CD4-positive, alpha-beta T cell (primary cell): ENCODE data around the gene SPIB. TPM values are rescaled to one million over a fixed set of nuclear protein-coding genes. Genes with fewer than 3 reads are reported as not detected.

Experiments used
- ATAC-seq: fragments of 200-7000 bp; cut with Tn5 transposase; one replicate; pipeline ENCODE4 v1.10.0; 2022; ENCODE audit warnings: mild to moderate bottlenecking; ENCODE audit not compliant: poor library complexity
- CTCF ChIA-PET: fragments of 350-600 bp; sonication (Branson Sonifier 250); formaldehyde crosslinking; loops from one replicate; lab custom pipeline; 2021; ENCODE audit warnings: antibody characterized with exemption, inconsistent platforms; lab: Charles Lee
- POLR2A ChIA-PET: fragments of 350-600 bp; sonication (Branson Sonifier 250); formaldehyde crosslinking; loops from one replicate; lab custom pipeline; 2021; ENCODE audit warnings: antibody characterized with exemption, inconsistent platforms; lab: Charles Lee
- DNase-seq, 14 experiments: peaks; one replicate each; pipeline ENCODE4 v3.0.0-alpha.2; 2013 to 2020; ENCODE audit warnings: mixed read lengths in 2 of 14
- H3K27ac ChIP-seq, 2 donors: one replicate each; pipeline versions ENCODE4 v1.5.1 to v1.7.0; 2013; ENCODE audit warnings: low read length in 2 of 2, low read depth in 1 of 2, mild to moderate bottlenecking in 1 of 2
- H3K27me3 ChIP-seq, 2 experiments: 1 replicate in 1 of 2; 2 replicates in 1 of 2; pipeline versions ENCODE4 v1.6.1 to v1.7.0; 2013; ENCODE audit warnings: low read length in 2 of 2, control low read depth in 1 of 2, mild to moderate bottlenecking in 1 of 2, moderate library complexity in 1 of 2; ENCODE audit not compliant: insufficient read depth in 2 of 2, control insufficient read depth in 1 of 2
- H3K36me3 ChIP-seq: one replicate; pipeline ENCODE4 v1.6.1; 2013; ENCODE audit warnings: low read length, control low read depth; ENCODE audit not compliant: insufficient read depth
- H3K4me1 ChIP-seq: one replicate; pipeline ENCODE4 v1.6.1; 2013; ENCODE audit warnings: low read length, control low read depth; ENCODE audit not compliant: insufficient read depth
- H3K4me3 ChIP-seq: one replicate; pipeline ENCODE4 v1.5.1; 2013; ENCODE audit warnings: mild to moderate bottlenecking, low read length, moderate library complexity
- H3K9me3 ChIP-seq, 2 experiments: 1 replicate in 1 of 2; 2 replicates in 1 of 2; pipeline versions ENCODE4 v1.6.1 to v1.7.0; 2013; ENCODE audit warnings: low read length in 2 of 2, mild to moderate bottlenecking in 2 of 2, control low read depth in 1 of 2, moderate library complexity in 1 of 2; ENCODE audit not compliant: control insufficient read depth in 1 of 2, insufficient read depth in 1 of 2
- H3K27ac Mint-ChIP-seq: one replicate; pipeline ENCODE4 v1.8.0; 2020; ENCODE audit warnings: mixed read lengths
- H3K27me3 Mint-ChIP-seq: one replicate; pipeline ENCODE4 v1.8.0; 2021; ENCODE audit warnings: mixed read lengths
- H3K36me3 Mint-ChIP-seq: one replicate; pipeline ENCODE4 v1.8.0; 2021; ENCODE audit warnings: low read depth, mixed read lengths
- H3K4me1 Mint-ChIP-seq: one replicate; pipeline ENCODE4 v1.8.0; 2021; ENCODE audit warnings: low read depth, mixed read lengths
- H3K4me3 Mint-ChIP-seq: one replicate; pipeline ENCODE4 v1.8.0; 2020; ENCODE audit warnings: mild to moderate bottlenecking, mixed read lengths
- H3K9me3 Mint-ChIP-seq: one replicate; pipeline ENCODE4 v1.8.0; 2020; ENCODE audit warnings: mixed read lengths
- intact Hi-C, 2 experiments: fragments of 100-400 bp; cut with DNase I in 1 of 2; cut with micrococcal nuclease in 1 of 2; formaldehyde crosslinking; loops; one replicate each; pipeline versions ENCODE4 v1.15.1 to v1.9.0; 2023 to 2025; cut with DNase I, micrococcal nuclease
- total RNA-seq, 174 experiments: library from RNA in 2 of 174; stranded (reverse) in 2 of 174; gene quantifications; one replicate each; pipeline ENCODE4 v1.2.3 and lab custom pipeline; 2021 to 2026
- TF ChIP-seq, protein P1 (sequence below): fragments of 200-600 bp; IDR thresholded peaks from one replicate; pipeline ENCODE4 v1.8.0; 2022; ENCODE audit warnings: antibody characterized with exemption, mild to moderate bottlenecking

Gene SPIB
- total RNA-seq, 2 experiments from 2014 or later = 0.42 to 0.52 TPM

DNA sequence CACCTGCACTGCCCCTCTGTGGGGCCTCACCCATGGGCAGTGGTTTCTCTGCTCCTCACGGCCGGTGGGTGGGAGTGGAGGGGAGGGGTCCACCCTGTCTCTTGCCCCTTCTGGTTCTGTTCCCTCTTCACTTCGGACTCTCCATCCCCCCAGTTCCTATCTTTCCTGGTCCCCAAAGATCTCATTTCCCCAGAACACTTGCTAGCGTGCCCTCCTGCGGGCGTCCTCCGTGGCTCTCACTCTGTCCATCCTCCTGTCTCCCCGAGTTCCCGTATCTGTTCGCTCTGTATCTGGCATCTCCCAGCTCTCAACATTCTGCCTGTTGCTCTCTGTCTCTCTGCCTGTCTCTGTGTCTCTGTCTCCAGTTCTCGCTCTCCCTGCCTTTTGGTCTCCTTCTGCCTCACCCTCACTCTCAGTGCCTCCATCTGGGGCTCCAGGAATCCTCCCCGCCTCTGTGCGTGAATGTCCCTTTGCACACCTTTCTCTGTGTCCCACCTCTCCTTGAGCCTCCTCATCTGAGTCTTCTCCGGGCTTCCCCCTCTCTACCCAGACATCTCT, 363 bp downstream of the SPIB start:
- TF ChIP-seq, protein P1, sequence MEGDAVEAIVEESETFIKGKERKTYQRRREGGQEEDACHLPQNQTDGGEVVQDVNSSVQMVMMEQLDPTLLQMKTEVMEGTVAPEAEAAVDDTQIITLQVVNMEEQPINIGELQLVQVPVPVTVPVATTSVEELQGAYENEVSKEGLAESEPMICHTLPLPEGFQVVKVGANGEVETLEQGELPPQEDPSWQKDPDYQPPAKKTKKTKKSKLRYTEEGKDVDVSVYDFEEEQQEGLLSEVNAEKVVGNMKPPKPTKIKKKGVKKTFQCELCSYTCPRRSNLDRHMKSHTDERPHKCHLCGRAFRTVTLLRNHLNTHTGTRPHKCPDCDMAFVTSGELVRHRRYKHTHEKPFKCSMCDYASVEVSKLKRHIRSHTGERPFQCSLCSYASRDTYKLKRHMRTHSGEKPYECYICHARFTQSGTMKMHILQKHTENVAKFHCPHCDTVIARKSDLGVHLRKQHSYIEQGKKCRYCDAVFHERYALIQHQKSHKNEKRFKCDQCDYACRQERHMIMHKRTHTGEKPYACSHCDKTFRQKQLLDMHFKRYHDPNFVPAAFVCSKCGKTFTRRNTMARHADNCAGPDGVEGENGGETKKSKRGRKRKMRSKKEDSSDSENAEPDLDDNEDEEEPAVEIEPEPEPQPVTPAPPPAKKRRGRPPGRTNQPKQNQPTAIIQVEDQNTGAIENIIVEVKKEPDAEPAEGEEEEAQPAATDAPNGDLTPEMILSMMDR = no peak
- intact Hi-C loops = no loop called here

DNA sequence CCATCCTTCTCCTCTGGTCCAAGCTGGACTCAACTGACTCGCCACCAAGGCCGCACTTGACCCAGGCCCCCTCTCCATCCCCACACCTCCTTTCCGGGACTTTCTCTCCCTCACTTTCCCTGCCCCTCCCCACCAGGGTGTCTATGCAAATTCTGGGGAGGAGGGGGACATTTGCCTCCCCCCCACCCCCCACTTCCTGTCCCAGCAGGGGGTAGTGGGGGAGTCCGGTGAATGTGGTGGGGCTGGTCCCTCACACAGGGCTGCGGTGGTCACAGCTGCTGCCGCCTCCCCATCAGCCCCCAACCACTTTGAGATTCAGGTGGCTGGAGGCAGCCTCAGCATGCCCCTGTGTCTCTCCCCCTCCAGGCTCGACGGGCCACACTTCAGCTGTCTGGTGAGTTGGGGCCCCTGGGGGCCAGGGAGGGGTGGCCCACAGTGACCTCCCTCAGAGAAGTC, 870 bp downstream of the SPIB start:
- Histone ChIP-seq H3K27me3 (peaks cover 19 to 20% of the 10 kb centered on the region in 2 experiments), H3K4me1 (peaks cover 7% of the 10 kb centered on the region), H3K4me3 (no peak overlapping the region), H3K36me3 (no peaks in the 10 kb centered on the region), H3K27ac (no peak overlapping the region), H3K9me3 (peaks cover 0 to 9% of the 10 kb centered on the region in 2 experiments)
- Mint-ChIP-seq H3K27ac (no peak overlapping the region), H3K9me3 (no peaks in the 10 kb centered on the region), H3K27me3 (peaks cover 37% of the 10 kb centered on the region), H3K36me3 (no peaks in the 10 kb centered on the region), H3K4me3 (no peak overlapping the region), H3K4me1 (peaks cover 5% of the 10 kb centered on the region)
- CTCF ChIA-PET = no interaction called here
- ATAC-seq = no peak
- intact Hi-C loops = no loop called here
- POLR2A ChIA-PET = no interaction called here
- TF ChIP-seq, protein P1 = no peak
- peak in 1 of 14 experiments; percentile 14 for DNase-seq

More for the DNA sequence above, 363 bp downstream of the SPIB start:
- no peaks in the 10 kb centered on the region for H3K36me3 ChIP-seq
- Mint-ChIP-seq H3K9me3 (no peaks in the 10 kb centered on the region), H3K4me1 (peaks cover 5% of the 10 kb centered on the region), H3K27ac (no peak overlapping the region), H3K27me3 (peaks cover 36% of the 10 kb centered on the region), H3K36me3 (no peaks in the 10 kb centered on the region), H3K4me3 (no peak overlapping the region)
- peaks cover 10% of the 10 kb centered on the region for H3K4me1 ChIP-seq
- DNase-seq (peak in 1 of 14 experiments; percentile 9), ATAC-seq (no peak)
- peaks cover 0 to 9% of the 10 kb centered on the region in 2 experiments for H3K9me3 ChIP-seq
- ChIA-PET CTCF (no interaction called here), POLR2A (no interaction called here)
- H3K27me3 ChIP-seq = peaks cover 19 to 20% of the 10 kb centered on the region in 2 experiments
- H3K27ac ChIP-seq = no peak overlapping the region
- H3K4me3 ChIP-seq = no peak overlapping the region

DNA sequence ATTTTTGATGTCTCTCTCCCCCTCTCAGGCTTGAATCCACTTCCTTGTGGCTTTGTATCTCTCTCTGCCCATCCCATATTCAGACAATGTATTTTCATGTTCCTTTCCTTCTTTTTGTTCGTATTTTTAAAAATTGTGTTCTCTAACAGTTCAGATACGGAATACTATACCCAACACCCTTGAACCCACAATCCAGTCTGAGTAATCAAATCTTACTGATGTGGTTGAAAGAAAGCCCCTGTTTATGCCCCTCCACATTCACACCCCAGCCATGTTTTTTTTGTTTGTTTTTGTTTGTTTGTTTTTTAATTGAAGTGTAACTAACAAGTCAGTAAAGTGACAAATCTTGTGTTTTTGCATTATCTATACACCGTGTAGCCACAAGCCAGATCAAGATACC, 1.4 kb downstream of the SPIB start:
- peaks cover 19 to 20% of the 10 kb centered on the region in 2 experiments for H3K27me3 ChIP-seq
- POLR2A ChIA-PET = no interaction called here
- no peaks in the 10 kb centered on the region for H3K9me3 Mint-ChIP-seq
- no peak overlapping the region for H3K4me3 ChIP-seq
- H3K4me1 ChIP-seq = peaks cover 2% of the 10 kb centered on the region
- H3K36me3 Mint-ChIP-seq = no peaks in the 10 kb centered on the region
- ATAC-seq (no peak), DNase-seq (no peak)
- CTCF ChIA-PET = no interaction called here
- peaks cover 37% of the 10 kb centered on the region for H3K27me3 Mint-ChIP-seq
- H3K9me3 ChIP-seq = peaks cover 0 to 9% of the 10 kb centered on the region in 2 experiments
- intact Hi-C loops = no loop called here
- H3K4me3 Mint-ChIP-seq = no peak overlapping the region
- no peak overlapping the region for H3K27ac ChIP-seq
- H3K36me3 ChIP-seq = no peaks in the 10 kb centered on the region
- H3K4me1 Mint-ChIP-seq = peaks cover 5% of the 10 kb centered on the region
- TF ChIP-seq, protein P1 = no peak
- H3K27ac Mint-ChIP-seq = no peak overlapping the region
